Uterus (tissue), 4 donors: ENCODE measurements around the gene CDK5R2. TPM values are rescaled to one million over a fixed set of nuclear protein-coding genes. Genes with fewer than 3 reads are reported as not detected.
A peak's percentile ranks its signal among the peaks of the same experiment; 100 is the strongest.

ENCODE experiments used
- DNase-seq, 2 donors: peaks; one replicate each; pipeline ENCODE4 v3.0.0-alpha.2; 2019 to 2020
- H3K27ac ChIP-seq, 2 donors: fragments of 200-600 bp; sonication (generic); 1 replicate in 1 of 2; 2 replicates in 1 of 2; pipeline ENCODE4 v1.5.1; 2016 to 2018
- H3K27me3 ChIP-seq, 2 donors: fragments of 200-600 bp; sonication (generic); one replicate each; pipeline ENCODE4 v1.5.1; 2018 to 2019; ENCODE audit warnings: control low read depth in 1 of 2
- H3K36me3 ChIP-seq, 2 donors: fragments of 200-600 bp; sonication (generic); one replicate each; pipeline ENCODE4 v1.5.1; 2019; ENCODE audit warnings: control low read depth in 1 of 2
- H3K4me1 ChIP-seq, 2 donors: fragments of 200-600 bp; sonication (generic); one replicate each; pipeline ENCODE4 v1.5.1; 2018 to 2019; ENCODE audit warnings: control low read depth in 1 of 2
- H3K4me3 ChIP-seq, 2 donors: fragments of 200-600 bp; sonication (generic); 1 replicate in 1 of 2; 2 replicates in 1 of 2; pipeline ENCODE4 v1.5.1; 2018 to 2019; ENCODE audit warnings: mild to moderate bottlenecking in 1 of 2
- H3K9me3 ChIP-seq, 2 donors: fragments of 200-600 bp; sonication (generic); one replicate each; pipeline ENCODE4 v1.5.1; 2019; ENCODE audit warnings: control low read depth in 1 of 2
- POLR2A ChIP-seq, 2 donors: fragments of 450-650 bp; IDR thresholded peaks; one replicate each; pipeline ENCODE4 v1.6.1; 2016; ENCODE audit warnings: antibody characterized with exemption in 2 of 2, mild to moderate bottlenecking in 1 of 2, moderate library complexity in 1 of 2
- intact Hi-C: fragments of 100-400 bp; cut with DNase I; formaldehyde crosslinking; loops from one replicate; pipeline ENCODE4 v1.15.1; 2023; ENCODE audit warnings: low total_unique reads
- total RNA-seq, 4 donors: library from RNA; depleted of rRNA in 3 of 4; stranded (reverse); fragments of >200 nt in 3 of 4; gene quantifications; one replicate each; pipeline versions ENCODE4 v1.1.0 to v1.2.4, GENCODE V29; 2014 to 2023
- TF ChIP-seq, protein P1 (sequence below), 4 experiments: fragments of 200-600 bp in 2 of 4; fragments of 450-650 bp in 2 of 4; sonication (generic) in 2 of 4; IDR thresholded peaks; one replicate each; pipeline ENCODE4 v1.5.1; 2016 to 2019; ENCODE audit warnings: antibody characterized with exemption in 4 of 4, mild to moderate bottlenecking in 2 of 4, moderate library complexity in 1 of 4
- donor health status: DM: yes; HTN: yes; CAD: no.

Gene CDK5R2
- total RNA-seq, 4 donors from 2014 or later = not detected

GRCh38 chr2:219000569-219000960 is 41.1 kb downstream of the CDK5R2 start:
- no peaks in the 10 kb centered on the region for H3K36me3 ChIP-seq
- H3K27ac ChIP-seq = no peak overlapping the region
- H3K4me3 ChIP-seq = no peak overlapping the region
- DNase-seq = no peak
- intact Hi-C loops = no loop called here
- no peak for TF ChIP-seq POLR2A (IDR thresholded peaks at IDR 0.05)
- TF ChIP-seq, protein P1, sequence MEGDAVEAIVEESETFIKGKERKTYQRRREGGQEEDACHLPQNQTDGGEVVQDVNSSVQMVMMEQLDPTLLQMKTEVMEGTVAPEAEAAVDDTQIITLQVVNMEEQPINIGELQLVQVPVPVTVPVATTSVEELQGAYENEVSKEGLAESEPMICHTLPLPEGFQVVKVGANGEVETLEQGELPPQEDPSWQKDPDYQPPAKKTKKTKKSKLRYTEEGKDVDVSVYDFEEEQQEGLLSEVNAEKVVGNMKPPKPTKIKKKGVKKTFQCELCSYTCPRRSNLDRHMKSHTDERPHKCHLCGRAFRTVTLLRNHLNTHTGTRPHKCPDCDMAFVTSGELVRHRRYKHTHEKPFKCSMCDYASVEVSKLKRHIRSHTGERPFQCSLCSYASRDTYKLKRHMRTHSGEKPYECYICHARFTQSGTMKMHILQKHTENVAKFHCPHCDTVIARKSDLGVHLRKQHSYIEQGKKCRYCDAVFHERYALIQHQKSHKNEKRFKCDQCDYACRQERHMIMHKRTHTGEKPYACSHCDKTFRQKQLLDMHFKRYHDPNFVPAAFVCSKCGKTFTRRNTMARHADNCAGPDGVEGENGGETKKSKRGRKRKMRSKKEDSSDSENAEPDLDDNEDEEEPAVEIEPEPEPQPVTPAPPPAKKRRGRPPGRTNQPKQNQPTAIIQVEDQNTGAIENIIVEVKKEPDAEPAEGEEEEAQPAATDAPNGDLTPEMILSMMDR (IDR thresholded peaks at IDR 0.05) = no peak
- H3K9me3 ChIP-seq = no peaks in the 10 kb centered on the region
- H3K27me3 ChIP-seq = peaks cover 19 to 35% of the 10 kb centered on the region in 2 donors
- peaks cover 0 to 18% of the 10 kb centered on the region in 2 donors for H3K4me1 ChIP-seq

GRCh38 chr2:219001100-219001576 is 41.7 kb downstream of the CDK5R2 start:
- Histone ChIP-seq H3K4me3 (no peak overlapping the region), H3K27me3 (peaks cover 19 to 33% of the 10 kb centered on the region in 2 donors)
- no peak for TF ChIP-seq POLR2A (IDR thresholded peaks at IDR 0.05)
- TF ChIP-seq, protein P1 (IDR thresholded peaks at IDR 0.05) = no peak

DNA sequence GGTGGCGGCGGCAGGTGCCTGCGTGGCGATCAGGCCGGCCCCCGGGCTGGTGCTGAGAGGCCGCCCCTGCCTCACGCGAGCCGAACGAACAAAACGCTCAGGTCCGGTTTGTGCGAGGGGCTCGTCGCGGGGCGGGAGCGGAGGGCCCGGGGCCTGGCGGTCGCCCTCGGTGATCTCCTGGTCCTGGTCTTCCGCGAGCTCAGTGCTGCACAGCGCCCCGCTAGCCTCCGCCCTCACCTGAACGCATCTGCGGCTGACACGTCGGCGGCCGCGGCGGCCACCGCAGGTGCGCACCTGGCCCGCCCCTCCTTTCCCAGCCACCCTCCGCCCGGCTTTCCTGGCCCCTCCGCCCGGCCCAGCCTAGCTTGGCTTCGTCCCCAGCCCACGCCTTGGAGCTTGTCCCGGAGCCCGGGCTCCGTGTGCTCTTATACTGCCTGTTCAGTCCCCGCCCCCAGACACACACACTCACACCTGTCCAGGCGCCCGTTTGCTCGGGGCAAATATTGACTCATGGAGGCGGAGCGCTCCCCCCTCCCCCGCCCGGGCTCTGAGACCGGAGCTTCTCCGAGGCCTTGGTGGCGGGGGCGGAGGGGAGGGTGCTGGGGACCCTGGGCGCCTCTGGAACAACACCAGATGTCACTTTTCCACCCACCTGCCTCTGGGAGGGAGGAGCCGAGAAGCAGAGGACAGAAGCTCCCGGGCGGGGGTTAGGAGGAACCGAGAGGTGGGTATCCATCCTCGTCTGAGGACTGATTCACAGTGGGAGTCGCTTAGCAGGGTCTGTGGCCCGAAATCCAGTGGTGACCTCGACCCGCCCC is 42.3 kb downstream of the CDK5R2 start:
- peaks cover 0 to 18% of the 10 kb centered on the region in 2 donors for H3K4me1 ChIP-seq
- TF ChIP-seq, protein P1 (IDR thresholded peaks at IDR 0.05) = no peak
- TF ChIP-seq POLR2A (IDR thresholded peaks at IDR 0.05) = peak in 1 of 2 donors; percentile 51
- H3K36me3 ChIP-seq = no peaks in the 10 kb centered on the region
- no peak overlapping the region for H3K27ac ChIP-seq
- intact Hi-C loops = no loop called here
- DNase-seq = no peak
- no peak overlapping the region for H3K4me3 ChIP-seq
- H3K9me3 ChIP-seq = no peaks in the 10 kb centered on the region
- peaks cover 19 to 33% of the 10 kb centered on the region in 2 donors for H3K27me3 ChIP-seq

More at GRCh38 chr2:219001100-219001576, 41.7 kb downstream of the CDK5R2 start:
- intact Hi-C loops = no loop called here
- H3K9me3 ChIP-seq = no peaks in the 10 kb centered on the region
- no peak overlapping the region for H3K27ac ChIP-seq
- DNase-seq = no peak
- peaks cover 0 to 18% of the 10 kb centered on the region in 2 donors for H3K4me1 ChIP-seq
- H3K36me3 ChIP-seq = no peaks in the 10 kb centered on the region

- intact Hi-C loops = no loop called here
- Histone ChIP-seq H3K4me1 (peaks cover 0 to 18% of the 10 kb centered on the region in 2 donors), H3K27ac (no peak overlapping the region), H3K4me3 (no peak overlapping the region), H3K36me3 (no peaks in the 10 kb centered on the region), H3K27me3 (peaks cover 19 to 33% of the 10 kb centered on the region in 2 donors), H3K9me3 (no peaks in the 10 kb centered on the region)
- no peak for DNase-seq
- TF ChIP-seq, protein P1 (IDR thresholded peaks at IDR 0.05) = peak in 3 of 4 experiments; percentile 8 to 23 (median 9)
- no peak for TF ChIP-seq POLR2A (IDR thresholded peaks at IDR 0.05)
These were observed 43.2 kb downstream of the CDK5R2 start for GRCh38 chr2:219002395-219003266.
